GM12878 (cell line): Measurements from ENCODE around the gene POLRMT. TPM values are rescaled to one million over a fixed set of nuclear protein-coding genes. Genes with fewer than 3 reads are reported as not detected.

Source experiments
- CHD2 ChIP-seq: IDR thresholded peaks from 2 replicates; pipeline ENCODE4 v1.6.1; 2011; ENCODE audit warnings: low read depth, low read length, improper control_type of control experiment, borderline replicate concordance
- KLF5 ChIP-seq: fragments of 450-650 bp; IDR thresholded peaks from 2 replicates; pipeline ENCODE4 v1.6.1; 2014; ENCODE audit warnings: mild to moderate bottlenecking; ENCODE audit not compliant: partially characterized antibody
- POU2F2 ChIP-seq: IDR thresholded peaks from 3 replicates; pipeline ENCODE4 v1.6.1; 2011; ENCODE audit warnings: low read depth, mild to moderate bottlenecking, low read length, borderline replicate concordance
- RELA ChIP-seq: fragments of 450-650 bp; IDR thresholded peaks from 2 replicates; pipeline ENCODE4 v1.8.0; 2014; ENCODE audit warnings: borderline replicate concordance; ENCODE audit not compliant: partially characterized antibody
- SIX5 ChIP-seq: IDR thresholded peaks from 2 replicates; pipeline ENCODE4 v1.6.1; 2011; ENCODE audit warnings: mild to moderate bottlenecking, low read depth, low read length, moderate library complexity; ENCODE audit not compliant: severe bottlenecking
- ZBTB33 ChIP-seq: fragments of 450-650 bp; IDR thresholded peaks from 2 replicates; pipeline ENCODE4 v1.6.1; 2017; ENCODE audit warnings: mild to moderate bottlenecking
- polyA plus RNA-seq, 11 experiments: library from polyadenylated mRNA; depleted of rRNA in 4 of 11; unstranded in 6 of 11; stranded (reverse) in 5 of 11; fragments of >200 nt; fragmentation: Nextera tagmentation in 4 of 11; fragmentation: Illumina TruSeq in 1 of 11; extraction: Ambion mirVana in 4 of 11; extraction: Trizol in 1 of 11; gene quantifications; 1 replicate in 1 of 11; 2 replicates in 10 of 11; pipeline versions ENCODE4 v1.2.1 to v1.2.3, GENCODE V29; 2011 to 2016; ENCODE audit warnings: inconsistent platforms in 2 of 11, missing spikeins in 2 of 11, low read depth in 1 of 11
- total RNA-seq, 4 experiments: library from RNA; depleted of rRNA in 3 of 4; stranded (reverse); fragments of >200 nt in 3 of 4; fragmentation: Illumina TruSeq in 1 of 4; extraction: Trizol in 1 of 4; gene quantifications; 2 replicates each; pipeline versions ENCODE4 v1.2.1 to v1.2.3, GENCODE V29; 2013 to 2021
- TF ChIP-seq, protein P1 (sequence below): fragments of 450-650 bp; formaldehyde crosslinking; IDR thresholded peaks from 2 replicates; pipeline ENCODE4 v1.4.0; 2022; ENCODE audit warnings: mild to moderate bottlenecking, moderate library complexity
- TF ChIP-seq, protein P2 (sequence below): fragments of 450-650 bp; IDR thresholded peaks from 2 replicates; pipeline ENCODE4 v1.6.1; 2018; ENCODE audit warnings: mild to moderate bottlenecking, low read depth, moderate library complexity; ENCODE audit not compliant: partially characterized antibody

Gene POLRMT
- total and polyA plus RNA-seq, 10 of the 15 experiments (the other 5 are each of a cell fraction or from before 2014, with no cell fraction given), result 9.9 to 57.6 (median 34.6) TPM

DNA sequence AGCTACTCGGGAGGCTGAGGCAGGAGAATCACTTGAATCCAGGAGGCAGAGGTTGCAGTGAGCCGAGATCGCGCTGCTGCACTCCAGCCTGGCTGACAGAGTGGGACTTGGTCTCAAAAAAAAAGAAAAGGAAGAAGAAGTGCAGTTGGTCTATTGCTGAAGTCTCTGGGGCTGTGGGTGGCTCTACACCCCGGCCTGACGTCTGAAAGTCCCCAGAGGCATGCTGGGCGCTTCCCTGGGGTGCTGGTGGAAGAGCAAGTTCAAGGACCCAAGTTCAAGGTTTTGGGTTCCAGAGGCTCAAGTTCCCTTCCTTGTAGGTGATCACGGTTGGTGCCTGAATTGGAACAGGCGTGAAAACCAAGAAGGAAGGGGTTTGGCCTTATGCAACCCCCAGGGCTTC lies 39.8 kb downstream of the POLRMT start (continued):
- TF ChIP-seq, protein P1, sequence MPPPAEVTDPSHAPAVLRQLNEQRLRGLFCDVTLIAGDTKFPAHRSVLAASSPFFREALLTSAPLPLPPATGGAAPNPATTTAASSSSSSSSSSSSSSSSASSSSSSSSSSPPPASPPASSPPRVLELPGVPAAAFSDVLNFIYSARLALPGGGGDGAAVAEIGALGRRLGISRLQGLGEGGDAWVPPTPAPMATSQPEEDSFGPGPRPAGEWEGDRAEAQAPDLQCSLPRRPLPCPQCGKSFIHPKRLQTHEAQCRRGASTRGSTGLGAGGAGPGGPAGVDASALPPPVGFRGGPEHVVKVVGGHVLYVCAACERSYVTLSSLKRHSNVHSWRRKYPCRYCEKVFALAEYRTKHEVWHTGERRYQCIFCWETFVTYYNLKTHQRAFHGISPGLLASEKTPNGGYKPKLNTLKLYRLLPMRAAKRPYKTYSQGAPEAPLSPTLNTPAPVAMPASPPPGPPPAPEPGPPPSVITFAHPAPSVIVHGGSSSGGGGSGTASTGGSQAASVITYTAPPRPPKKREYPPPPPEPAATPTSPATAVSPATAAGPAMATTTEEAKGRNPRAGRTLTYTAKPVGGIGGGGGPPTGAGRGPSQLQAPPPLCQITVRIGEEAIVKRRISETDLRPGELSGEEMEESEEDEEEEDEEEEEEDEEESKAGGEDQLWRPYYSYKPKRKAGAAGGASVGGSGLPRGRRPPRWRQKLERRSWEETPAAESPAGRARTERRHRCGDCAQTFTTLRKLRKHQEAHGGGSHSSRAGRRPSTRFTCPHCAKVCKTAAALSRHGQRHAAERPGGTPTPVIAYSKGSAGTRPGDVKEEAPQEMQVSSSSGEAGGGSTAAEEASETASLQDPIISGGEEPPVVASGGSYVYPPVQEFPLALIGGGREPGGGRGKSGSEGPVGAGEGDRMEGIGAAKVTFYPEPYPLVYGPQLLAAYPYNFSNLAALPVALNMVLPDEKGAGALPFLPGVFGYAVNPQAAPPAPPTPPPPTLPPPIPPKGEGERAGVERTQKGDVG (CRISPR knock-in tag), result no peak
- TF ChIP-seq SIX5 (no peak), CHD2 (no peak), KLF5 (no peak), ZBTB33 (no peak), POU2F2 (no peak), RELA (no peak)
- TF ChIP-seq, protein P2, sequence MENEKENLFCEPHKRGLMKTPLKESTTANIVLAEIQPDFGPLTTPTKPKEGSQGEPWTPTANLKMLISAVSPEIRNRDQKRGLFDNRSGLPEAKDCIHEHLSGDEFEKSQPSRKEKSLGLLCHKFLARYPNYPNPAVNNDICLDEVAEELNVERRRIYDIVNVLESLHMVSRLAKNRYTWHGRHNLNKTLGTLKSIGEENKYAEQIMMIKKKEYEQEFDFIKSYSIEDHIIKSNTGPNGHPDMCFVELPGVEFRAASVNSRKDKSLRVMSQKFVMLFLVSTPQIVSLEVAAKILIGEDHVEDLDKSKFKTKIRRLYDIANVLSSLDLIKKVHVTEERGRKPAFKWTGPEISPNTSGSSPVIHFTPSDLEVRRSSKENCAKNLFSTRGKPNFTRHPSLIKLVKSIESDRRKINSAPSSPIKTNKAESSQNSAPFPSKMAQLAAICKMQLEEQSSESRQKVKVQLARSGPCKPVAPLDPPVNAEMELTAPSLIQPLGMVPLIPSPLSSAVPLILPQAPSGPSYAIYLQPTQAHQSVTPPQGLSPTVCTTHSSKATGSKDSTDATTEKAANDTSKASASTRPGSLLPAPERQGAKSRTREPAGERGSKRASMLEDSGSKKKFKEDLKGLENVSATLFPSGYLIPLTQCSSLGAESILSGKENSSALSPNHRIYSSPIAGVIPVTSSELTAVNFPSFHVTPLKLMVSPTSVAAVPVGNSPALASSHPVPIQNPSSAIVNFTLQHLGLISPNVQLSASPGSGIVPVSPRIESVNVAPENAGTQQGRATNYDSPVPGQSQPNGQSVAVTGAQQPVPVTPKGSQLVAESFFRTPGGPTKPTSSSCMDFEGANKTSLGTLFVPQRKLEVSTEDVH, result no peak
